H1 (cell line): Measurements from ENCODE around the gene ZAR1. TPM values are rescaled to one million over a fixed set of nuclear protein-coding genes. Genes with fewer than 3 reads are reported as not detected.

Source experiments
- BACH1 ChIP-seq: IDR thresholded peaks from 2 replicates; pipeline ENCODE4 v1.6.1; 2012; ENCODE audit warnings: low read length, improper control_type of control experiment
- HDAC6 ChIP-seq: IDR thresholded peaks from one replicate; pipeline ENCODE4 v1.7.1; 2012; ENCODE audit warnings: low read depth, mild to moderate bottlenecking, inconsistent platforms, low read length, moderate library complexity
- SP4 ChIP-seq: IDR thresholded peaks from 2 replicates; pipeline ENCODE4 v1.6.1; 2012; ENCODE audit warnings: low read length, inconsistent platforms
- YY1 ChIP-seq: IDR thresholded peaks from 2 replicates; pipeline ENCODE4 v1.6.1; 2011; ENCODE audit warnings: low read depth, mild to moderate bottlenecking, low read length
- polyA plus RNA-seq, 7 experiments: library from polyadenylated mRNA; depleted of rRNA in 3 of 7; stranded (reverse) in 5 of 7; unstranded in 2 of 7; fragments of >200 nt in 5 of 7; fragments of 200-250 nt in 2 of 7; gene quantifications; 1 replicate in 5 of 7; 2 replicates in 1 of 7; 4 replicates in 1 of 7; pipeline versions ENCODE4 v1.2.1 to v1.2.3, GENCODE V29; 2011 to 2013; ENCODE audit warnings: missing spikeins in 2 of 7, mixed read lengths in 2 of 7
- total RNA-seq: library from RNA; stranded (reverse); fragmentation: NEBNext Ultra II Directional; extraction: Animal tissue kit (Norgen Biotek cat#: 25700); gene quantifications from 2 replicates; pipeline ENCODE4 v1.2.1, GENCODE V29; 2021

ZAR1 gene
- total and polyA plus RNA-seq, 2 of the 8 experiments (the other 6 are each of a cell fraction or from before 2014, with no cell fraction given): 0.33 to 0.78 TPM

DNA sequence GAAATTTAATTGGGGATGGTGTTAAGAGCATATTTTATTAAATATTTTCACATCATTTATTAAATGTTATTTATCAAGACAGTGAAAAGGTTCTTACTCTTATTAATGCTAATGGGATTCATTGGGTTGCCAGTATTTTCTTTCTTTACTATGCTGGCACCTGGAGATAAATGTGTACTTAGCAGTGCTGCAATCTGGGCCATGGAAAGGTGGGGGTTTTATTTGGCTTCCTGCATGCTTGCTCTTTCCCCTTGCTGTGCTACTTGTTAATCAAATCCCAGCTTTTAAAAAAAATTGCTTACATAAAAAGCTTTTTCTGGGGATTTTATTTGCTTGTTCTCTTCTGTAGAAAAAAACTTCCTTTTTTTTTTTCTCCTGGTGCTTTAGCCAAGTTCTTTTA, 48.3 kb downstream of the ZAR1 start (continued):
- TF ChIP-seq YY1: no peak
- no peak for TF ChIP-seq BACH1
- TF ChIP-seq HDAC6: no peak
- TF ChIP-seq SP4: no peak
